KOPT-K1 (cell line): ENCODE data around the gene SLC35F2.
"Not testable (repeated sequence)": the region's sequence is repeated elsewhere in the genome, so short reads cannot be mapped to it uniquely, and the experiment has no call there.

Source experiments
- H3K27ac ChIP-seq: fragments of 200-600 bp; sonication (generic); 2 replicates; pipeline ENCODE4 v1.5.1; 2016; ENCODE audit warnings: antibody characterized with exemption, mild to moderate bottlenecking, low read depth, low read length; ENCODE audit not compliant: poor library complexity, severe bottlenecking
- H3K36me3 ChIP-seq: fragments of 200-600 bp; sonication (generic); 2 replicates; pipeline ENCODE4 v1.5.1; 2017; ENCODE audit warnings: antibody characterized with exemption, mild to moderate bottlenecking, low read length, moderate library complexity; ENCODE audit not compliant: insufficient read depth
- H3K9me3 ChIP-seq: fragments of 200-600 bp; sonication (generic); 2 replicates; pipeline ENCODE4 v1.5.1; 2017; ENCODE audit warnings: antibody characterized with exemption, low read length, mild to moderate bottlenecking; ENCODE audit not compliant: insufficient read depth, poor library complexity, severe bottlenecking

SLC35F2 gene

DNA sequence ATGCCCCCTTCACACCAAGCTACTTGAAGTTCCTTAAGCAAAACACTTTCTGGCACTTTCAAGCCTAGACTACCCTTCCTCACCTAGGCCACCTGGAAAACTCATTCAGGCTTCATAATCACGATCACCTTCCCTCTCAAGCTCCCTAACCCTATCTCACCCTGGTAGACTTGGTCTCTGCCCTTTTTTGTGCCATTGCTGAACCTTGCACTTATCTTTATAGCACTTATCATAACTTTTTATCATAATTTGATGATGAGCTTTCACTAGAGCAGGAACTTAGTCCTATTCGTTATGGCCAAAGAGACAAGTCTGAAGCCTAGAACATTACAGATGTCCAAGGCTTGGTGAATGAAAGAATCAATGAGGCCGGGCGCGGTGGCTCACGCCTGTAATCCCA lies 5.5 kb downstream of the SLC35F2 start:
- no peak overlapping the region for H3K27ac ChIP-seq
- no peaks in the 10 kb centered on the region for H3K36me3 ChIP-seq
- H3K9me3 ChIP-seq: no peaks in the 10 kb centered on the region

- H3K9me3 ChIP-seq: no peaks in the 10 kb centered on the region
These were observed 6.8 kb downstream of the SLC35F2 start for GRCh38 chr11:107851704-107852310.

GRCh38 chr11:107849790-107850189 lies 8.8 kb downstream of the SLC35F2 start:
- Histone ChIP-seq H3K9me3 (no peaks in the 10 kb centered on the region), H3K27ac (no peak overlapping the region), H3K36me3 (no peaks in the 10 kb centered on the region)

More at GRCh38 chr11:107851704-107852310, 6.8 kb downstream of the SLC35F2 start:
- Histone ChIP-seq H3K27ac (no peak overlapping the region), H3K36me3 (no peaks in the 10 kb centered on the region)

GRCh38 chr11:107848345-107848744 lies 10.2 kb downstream of the SLC35F2 start:
- H3K9me3 ChIP-seq: no peaks in the 10 kb centered on the region
- no peak overlapping the region for H3K27ac ChIP-seq
- H3K36me3 ChIP-seq: no peaks in the 10 kb centered on the region

DNA sequence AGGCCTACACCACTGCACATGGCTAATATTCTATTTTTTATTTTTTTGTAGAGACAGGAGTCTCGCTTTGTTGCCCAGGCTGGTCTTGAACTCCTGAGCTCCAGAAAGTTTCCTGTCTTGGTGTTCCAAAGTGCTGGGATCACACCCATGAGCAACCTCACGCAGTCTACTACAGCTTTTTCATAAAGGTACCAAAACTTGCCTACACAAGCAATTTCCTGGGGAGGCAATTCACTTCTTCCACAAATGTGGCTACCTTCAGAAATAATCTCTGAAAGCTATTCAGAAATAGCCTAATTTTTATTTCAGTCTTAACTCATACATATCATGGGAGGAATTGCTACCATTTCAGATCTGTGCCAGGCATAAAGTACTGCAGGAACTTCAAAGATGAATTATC lies 11.4 kb downstream of the SLC35F2 start:
- Histone ChIP-seq H3K27ac (no peak overlapping the region), H3K36me3 (no peaks in the 10 kb centered on the region), H3K9me3 (no peaks in the 10 kb centered on the region)

- Histone ChIP-seq H3K27ac (no peak overlapping the region), H3K36me3 (no peaks in the 10 kb centered on the region), H3K9me3 (no peaks in the 10 kb centered on the region)
These were observed 14.5 kb downstream of the SLC35F2 start for GRCh38 chr11:107844041-107844440.

- no peak overlapping the region for H3K27ac ChIP-seq
- H3K9me3 ChIP-seq: no peaks in the 10 kb centered on the region
- no peaks in the 10 kb centered on the region for H3K36me3 ChIP-seq
These were observed 16.0 kb downstream of the SLC35F2 start for GRCh38 chr11:107842412-107843100.

GRCh38 chr11:107840129-107840484 lies 18.5 kb downstream of the SLC35F2 start:
- Histone ChIP-seq H3K27ac (peak overlapping the region; percentile 66), H3K36me3 (no peaks in the 10 kb centered on the region), H3K9me3 (no peaks in the 10 kb centered on the region)

GRCh38 chr11:107836851-107837250 lies 21.7 kb downstream of the SLC35F2 start:
- no peaks in the 10 kb centered on the region for H3K36me3 ChIP-seq
- H3K27ac ChIP-seq: no peak overlapping the region
- H3K9me3 ChIP-seq: no peaks in the 10 kb centered on the region

GRCh38 chr11:107834995-107835394 lies 23.6 kb downstream of the SLC35F2 start:
- no peaks in the 10 kb centered on the region for H3K9me3 ChIP-seq
- no peaks in the 10 kb centered on the region for H3K36me3 ChIP-seq
- H3K27ac ChIP-seq: no peak overlapping the region

DNA sequence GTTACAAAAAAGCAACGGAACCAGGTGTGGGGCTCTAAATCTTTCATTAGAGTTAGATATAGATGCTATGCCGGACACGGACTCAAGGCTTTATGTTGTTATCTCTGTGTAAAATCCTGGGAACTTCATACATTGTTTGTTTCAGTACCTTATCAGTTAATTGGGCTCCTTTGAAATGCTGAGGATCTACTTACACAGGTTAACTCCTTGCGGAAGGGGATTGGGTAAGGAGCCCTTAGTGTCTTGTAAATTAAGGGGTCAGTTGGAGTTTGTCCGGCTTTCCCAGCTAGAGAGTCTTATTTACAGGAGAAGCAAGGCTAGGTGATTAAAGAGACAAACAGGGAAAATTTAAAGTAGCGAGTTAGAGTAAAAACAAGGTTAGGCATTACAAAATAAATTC lies 24.7 kb downstream of the SLC35F2 start:
- not testable (repeated sequence) for H3K9me3 ChIP-seq, H3K36me3 ChIP-seq

GRCh38 chr11:107830915-107831540 lies 27.6 kb downstream of the SLC35F2 start:
- Histone ChIP-seq H3K9me3 (no peaks in the 10 kb centered on the region), H3K27ac (no peak overlapping the region), H3K36me3 (no peaks in the 10 kb centered on the region)

More for the DNA sequence above, 24.7 kb downstream of the SLC35F2 start:
- H3K27ac ChIP-seq: not testable (repeated sequence)

- Histone ChIP-seq H3K36me3 (no peaks in the 10 kb centered on the region), H3K9me3 (no peaks in the 10 kb centered on the region), H3K27ac (no peak overlapping the region)
These were observed 31.5 kb downstream of the SLC35F2 start for GRCh38 chr11:107827041-107827440.

DNA sequence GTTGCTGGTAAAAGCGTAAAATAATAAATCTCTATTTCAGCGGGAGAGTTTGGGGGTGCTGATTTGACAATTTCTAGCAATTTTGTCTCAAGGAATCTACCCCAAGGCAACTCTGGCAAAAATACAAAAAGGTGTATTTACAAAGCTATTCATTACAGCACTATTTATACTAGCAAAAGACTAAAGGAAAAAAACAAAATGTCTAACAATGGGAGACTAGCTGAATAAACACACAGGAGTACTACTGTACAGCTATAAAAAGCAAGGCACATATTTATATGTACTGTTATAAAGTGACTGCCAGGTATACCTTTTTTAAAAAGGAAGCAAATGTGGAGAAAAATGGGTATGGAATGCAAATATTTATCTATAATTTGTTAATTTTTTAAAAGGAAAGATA lies 32.7 kb downstream of the SLC35F2 start:
- Histone ChIP-seq H3K36me3 (no peaks in the 10 kb centered on the region), H3K27ac (no peak overlapping the region), H3K9me3 (no peaks in the 10 kb centered on the region)

DNA sequence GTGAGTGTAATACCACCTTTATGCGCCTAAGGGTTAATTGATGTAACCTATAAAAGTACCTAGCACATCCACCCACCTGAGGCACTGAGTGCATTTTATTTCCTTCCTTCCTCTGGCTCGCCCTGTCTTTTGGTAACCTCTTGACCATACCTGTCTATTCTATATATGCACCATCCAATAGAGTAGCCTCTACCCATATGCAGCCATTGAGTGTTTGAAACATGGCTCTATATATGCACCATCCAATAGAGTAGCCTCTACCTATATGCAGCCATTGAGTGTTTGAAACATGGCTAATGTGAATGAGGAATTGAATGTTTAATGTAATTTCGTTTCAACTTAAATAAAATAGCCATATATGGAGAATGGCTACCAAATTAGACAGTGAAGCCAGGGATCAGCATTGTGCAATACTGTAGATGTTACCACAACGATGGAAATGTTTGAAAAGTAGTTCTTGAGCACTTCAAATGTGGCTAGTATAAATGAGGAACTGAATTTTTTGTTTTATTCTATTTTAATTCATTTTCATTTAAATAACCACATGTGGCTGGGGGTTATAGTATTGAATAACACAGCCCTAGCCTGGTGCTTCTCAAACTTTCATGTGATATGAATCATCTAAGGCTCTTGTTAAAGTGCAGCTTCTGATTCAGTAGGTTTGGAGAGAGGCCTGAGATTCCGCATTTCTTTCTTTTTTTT lies 33.8 kb downstream of the SLC35F2 start:
- H3K27ac ChIP-seq: no peak overlapping the region
- no peaks in the 10 kb centered on the region for H3K36me3 ChIP-seq

More for the DNA sequence above, 33.8 kb downstream of the SLC35F2 start:
- H3K9me3 ChIP-seq: no peaks in the 10 kb centered on the region
